B cell (primary cell): ENCODE data around the gene ZIC5. TPM values are rescaled to one million over a fixed set of nuclear protein-coding genes. Genes with fewer than 3 reads are reported as not detected.
A peak's percentile ranks its signal among the peaks of the same experiment; 100 is the strongest.

Source experiments
- ATAC-seq: fragments of 200-7000 bp; cut with Tn5 transposase; one replicate; pipeline ENCODE4 v1.10.0; 2021; ENCODE audit warnings: low read depth, mild to moderate bottlenecking, moderate number of reproducible peaks, moderate library complexity
- CTCF ChIA-PET: fragments of 350-600 bp; sonication (Branson Sonifier 250); formaldehyde crosslinking; loops from one replicate; lab custom pipeline; 2021; ENCODE audit warnings: antibody characterized with exemption, inconsistent platforms; lab: Charles Lee
- POLR2A ChIA-PET: fragments of 350-600 bp; sonication (Branson Sonifier 250); formaldehyde crosslinking; loops from one replicate; lab custom pipeline; 2021; ENCODE audit warnings: antibody characterized with exemption; lab: Charles Lee
- DNase-seq: peaks from one replicate; pipeline ENCODE4 v3.0.0; 2013
- H2AFZ ChIP-seq: 2 replicates; pipeline ENCODE4 v1.6.1; 2012; ENCODE audit warnings: mild to moderate bottlenecking, low read depth, low read length; ENCODE audit not compliant: insufficient read depth, poor library complexity, severe bottlenecking
- H3K27ac ChIP-seq, 2 donors: 1 replicate in 1 of 2; 2 replicates in 1 of 2; pipeline ENCODE4 v1.5.1; 2012 to 2013; ENCODE audit warnings: low read length in 2 of 2, mild to moderate bottlenecking in 2 of 2, moderate library complexity in 1 of 2
- H3K27me3 ChIP-seq, 4 experiments: fragments of 200-600 bp in 1 of 4; sonication (generic) in 1 of 4; replicated peaks in 1 of 4; 1 replicate in 2 of 4; 2 replicates in 2 of 4; pipeline versions ENCODE4 v1.6.1 to v1.7.0; 2013 to 2016; ENCODE audit warnings: low read length in 3 of 4, mild to moderate bottlenecking in 2 of 4, mixed read lengths in 1 of 4, moderate library complexity in 1 of 4; ENCODE audit not compliant: insufficient read depth in 4 of 4, control insufficient read depth in 3 of 4; ENCODE audit errors: control extremely low read depth in 1 of 4
- H3K36me3 ChIP-seq, 2 experiments: replicated peaks in 1 of 2; 1 replicate in 1 of 2; 2 replicates in 1 of 2; pipeline versions ENCODE4 v1.6.1 to v1.7.1; 2013; ENCODE audit warnings: low read length in 1 of 2; ENCODE audit not compliant: insufficient read depth in 2 of 2, control insufficient read depth in 1 of 2; ENCODE audit errors: control extremely low read depth in 1 of 2, extremely low read depth in 1 of 2
- H3K4me1 ChIP-seq, 2 donors: fragments of 200-600 bp in 1 of 2; sonication (generic) in 1 of 2; 1 replicate in 1 of 2; 2 replicates in 1 of 2; pipeline versions ENCODE4 v1.5.1 to v1.6.1; 2013 to 2017; ENCODE audit warnings: low read length in 2 of 2; ENCODE audit not compliant: control insufficient read depth in 2 of 2, insufficient read depth in 2 of 2
- H3K4me2 ChIP-seq: replicated peaks from 2 replicates; pipeline ENCODE3; 2012; ENCODE audit warnings: mild to moderate bottlenecking, low read depth, low read length; ENCODE audit not compliant: poor library complexity, severe bottlenecking
- H3K4me3 ChIP-seq, 5 experiments: fragments of 200-600 bp in 1 of 5; sonication (generic) in 1 of 5; 1 replicate in 3 of 5; 2 replicates in 2 of 5; pipeline versions ENCODE4 v1.5.1 to v1.7.0; 2011 to 2016; ENCODE audit warnings: low read length in 4 of 5, mild to moderate bottlenecking in 4 of 5, low read depth in 2 of 5, control low read depth in 1 of 5, moderate library complexity in 1 of 5; ENCODE audit not compliant: insufficient read depth in 1 of 5; ENCODE audit errors: control extremely low read depth in 1 of 5, extremely low read depth in 1 of 5
- H3K79me2 ChIP-seq: fragments of 200-600 bp; sonication (generic); one replicate; pipeline ENCODE4 v1.6.0; 2016; ENCODE audit warnings: low read length; ENCODE audit not compliant: control insufficient read depth, insufficient read depth
- H3K9ac ChIP-seq: fragments of 200-600 bp; sonication (generic); 2 replicates; pipeline ENCODE4 v1.6.1; 2017; ENCODE audit warnings: mild to moderate bottlenecking, low read length, moderate library complexity
- H3K9me3 ChIP-seq, 3 donors: one replicate each; pipeline versions ENCODE4 v1.6.1 to v1.7.1; 2013; ENCODE audit warnings: low read length in 2 of 3; ENCODE audit not compliant: control insufficient read depth in 2 of 3, insufficient read depth in 1 of 3; ENCODE audit errors: control extremely low read depth in 1 of 3
- H4K20me1 ChIP-seq: 2 replicates; pipeline ENCODE4 v1.6.0; 2012; ENCODE audit warnings: mild to moderate bottlenecking, low read length; ENCODE audit not compliant: insufficient read depth, control insufficient read depth, poor library complexity, severe bottlenecking
- H3K27ac Mint-ChIP-seq: one replicate; pipeline ENCODE4 v1.8.0; 2021; ENCODE audit warnings: mixed read lengths
- H3K27me3 Mint-ChIP-seq: one replicate; pipeline ENCODE4 v1.8.0; 2021; ENCODE audit warnings: mixed read lengths
- H3K4me1 Mint-ChIP-seq: one replicate; pipeline ENCODE4 v1.8.0; 2021; ENCODE audit warnings: mixed read lengths
- H3K4me3 Mint-ChIP-seq: one replicate; pipeline ENCODE4 v1.8.0; 2021; ENCODE audit warnings: mixed read lengths
- H3K9me3 Mint-ChIP-seq: one replicate; pipeline ENCODE4 v1.8.0; 2022; ENCODE audit warnings: mixed read lengths; ENCODE audit not compliant: insufficient read depth
- EZH2 ChIP-seq: IDR thresholded peaks from 2 replicates; pipeline ENCODE4 v1.6.1; 2012; ENCODE audit warnings: borderline replicate concordance, low read depth, mild to moderate bottlenecking, moderate library complexity, low read length; ENCODE audit not compliant: insufficient read depth, poor library complexity, severe bottlenecking
- WGBS: methylation state at CpG from one replicate; pipeline ENCODE4 v1.1.5; 2013; ENCODE audit warnings: missing lambda C conversion rate; ENCODE audit not compliant: insufficient coverage; 5-methylcytosine and 5-hydroxymethylcytosine counted together
- intact Hi-C: fragments of 100-400 bp; cut with micrococcal nuclease; formaldehyde crosslinking; loops from one replicate; pipeline ENCODE4 v1.10.0; 2022
- polyA plus RNA-seq: library from polyadenylated mRNA; depleted of rRNA; stranded (reverse); fragments of >200 nt; gene quantifications from 2 replicates; pipeline ENCODE4 v1.2.3, GENCODE V29; 2012
- total RNA-seq, 2 donors: library from RNA; stranded (reverse); fragments of 120-200 nt in 1 of 2; gene quantifications; 1 replicate in 1 of 2; 2 replicates in 1 of 2; pipeline versions ENCODE4 v1.2.3 to v1.2.4, GENCODE V29; 2013 to 2022
- TF ChIP-seq, protein P1 (sequence below): fragments of 200-600 bp; IDR thresholded peaks from one replicate; pipeline ENCODE4 v1.8.0; 2022; ENCODE audit warnings: antibody characterized with exemption, mild to moderate bottlenecking

ZIC5 gene
- total and polyA plus RNA-seq, 2 donors (not counting 1 experiment from before 2014, with no cell fraction given), result not detected

GRCh38 chr13:99974939-99975561, 3.5 kb upstream of the ZIC5 start:
- no peak overlapping the region for H3K27ac ChIP-seq
- no peaks in the 10 kb centered on the region for H3K79me2 ChIP-seq
- DNase-seq (peak; percentile 29), ATAC-seq (no peak)
- no peak overlapping the region for H3K4me2 ChIP-seq
- no peak overlapping the region for H3K27ac Mint-ChIP-seq
- no peak overlapping the region for H2AFZ ChIP-seq
- H3K9ac ChIP-seq, result no peak overlapping the region
- TF ChIP-seq, protein P1, sequence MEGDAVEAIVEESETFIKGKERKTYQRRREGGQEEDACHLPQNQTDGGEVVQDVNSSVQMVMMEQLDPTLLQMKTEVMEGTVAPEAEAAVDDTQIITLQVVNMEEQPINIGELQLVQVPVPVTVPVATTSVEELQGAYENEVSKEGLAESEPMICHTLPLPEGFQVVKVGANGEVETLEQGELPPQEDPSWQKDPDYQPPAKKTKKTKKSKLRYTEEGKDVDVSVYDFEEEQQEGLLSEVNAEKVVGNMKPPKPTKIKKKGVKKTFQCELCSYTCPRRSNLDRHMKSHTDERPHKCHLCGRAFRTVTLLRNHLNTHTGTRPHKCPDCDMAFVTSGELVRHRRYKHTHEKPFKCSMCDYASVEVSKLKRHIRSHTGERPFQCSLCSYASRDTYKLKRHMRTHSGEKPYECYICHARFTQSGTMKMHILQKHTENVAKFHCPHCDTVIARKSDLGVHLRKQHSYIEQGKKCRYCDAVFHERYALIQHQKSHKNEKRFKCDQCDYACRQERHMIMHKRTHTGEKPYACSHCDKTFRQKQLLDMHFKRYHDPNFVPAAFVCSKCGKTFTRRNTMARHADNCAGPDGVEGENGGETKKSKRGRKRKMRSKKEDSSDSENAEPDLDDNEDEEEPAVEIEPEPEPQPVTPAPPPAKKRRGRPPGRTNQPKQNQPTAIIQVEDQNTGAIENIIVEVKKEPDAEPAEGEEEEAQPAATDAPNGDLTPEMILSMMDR, result no peak
- no peak for TF ChIP-seq EZH2
- no peaks in the 10 kb centered on the region for H4K20me1 ChIP-seq
- no peak overlapping the region for H3K4me3 Mint-ChIP-seq
- H3K4me1 ChIP-seq, result peaks cover 19 to 57% of the 10 kb centered on the region in 2 donors
- H3K4me1 Mint-ChIP-seq, result peaks cover 10% of the 10 kb centered on the region
- no peaks in the 10 kb centered on the region for H3K9me3 Mint-ChIP-seq
- no peaks in the 10 kb centered on the region for H3K36me3 ChIP-seq
- intact Hi-C loops, result loop anchor here (10.0 kb wide), 1 partner anchor 530 kb away; no protein-coding TSS in a partner anchor
- no peak overlapping the region for H3K4me3 ChIP-seq
- CTCF ChIA-PET, result no interaction called here
- peaks cover 68% of the 10 kb centered on the region for H3K27me3 Mint-ChIP-seq
- 15% methylated on average over 31 of the region's 34 CpGs for WGBS
- H3K27me3 ChIP-seq, result peaks cover 4 to 91% (median 87%) of the 10 kb centered on the region in 4 experiments
- peaks cover 4 to 59% (median 46%) of the 10 kb centered on the region in 3 donors for H3K9me3 ChIP-seq
- POLR2A ChIA-PET, result interaction anchor here (0.5 kb wide), 1 partner anchor 9 kb away, joined by 5 read pairs; no protein-coding TSS in a partner anchor

DNA sequence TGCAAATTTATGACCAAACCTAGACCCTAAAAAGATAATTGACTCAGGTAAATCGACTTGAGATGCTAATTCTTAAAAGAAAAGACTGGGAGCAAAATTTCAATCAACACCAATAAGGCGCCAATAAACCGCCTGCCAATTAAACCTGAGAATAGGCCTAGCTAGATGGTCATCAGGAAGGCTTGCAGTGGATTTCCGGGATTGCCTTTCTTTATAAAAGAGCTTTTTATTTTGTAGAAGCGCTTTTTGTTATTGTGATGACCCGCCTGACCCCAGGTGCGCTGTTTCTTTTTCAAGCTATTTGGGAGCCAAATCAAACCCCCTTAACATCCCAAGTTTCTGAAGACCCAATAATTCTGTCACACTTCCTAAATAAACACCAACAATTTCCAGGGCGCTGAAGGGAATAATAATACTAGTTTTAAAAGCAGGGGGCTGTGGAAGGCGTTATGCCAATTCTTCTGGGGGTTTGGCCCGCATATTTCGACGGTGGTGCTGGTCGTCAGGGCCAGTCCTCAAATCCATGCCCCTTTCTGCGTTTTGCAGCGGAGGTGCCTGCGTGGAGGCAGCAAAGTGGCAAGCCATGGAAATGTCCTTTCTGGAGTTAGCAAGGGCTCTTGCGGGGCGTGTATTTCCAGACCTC, 2.9 kb upstream of the ZIC5 start:
- peaks cover 12% of the 10 kb centered on the region for H3K4me1 Mint-ChIP-seq
- H3K27ac Mint-ChIP-seq, result no peak overlapping the region
- intact Hi-C loops, result loop anchor here (10.0 kb wide), 1 partner anchor 530 kb away; no protein-coding TSS in a partner anchor
- DNase-seq (peak; percentile 24), ATAC-seq (no peak)
- no peak for TF ChIP-seq EZH2
- TF ChIP-seq, protein P1, result no peak
- H4K20me1 ChIP-seq, result no peaks in the 10 kb centered on the region
- H2AFZ ChIP-seq, result no peak overlapping the region
- H3K4me3 Mint-ChIP-seq, result no peak overlapping the region
- 16% methylated on average over 8 of the region's 18 CpGs for WGBS
- H3K79me2 ChIP-seq, result no peaks in the 10 kb centered on the region
- no peaks in the 10 kb centered on the region for H3K9me3 Mint-ChIP-seq
- H3K27me3 ChIP-seq, result peaks cover 4 to 90% (median 84%) of the 10 kb centered on the region in 4 experiments
- H3K27me3 Mint-ChIP-seq, result peaks cover 71% of the 10 kb centered on the region
- H3K4me3 ChIP-seq, result no peak overlapping the region
- peaks cover 4 to 55% (median 46%) of the 10 kb centered on the region in 3 donors for H3K9me3 ChIP-seq
- peaks cover 19 to 56% of the 10 kb centered on the region in 2 donors for H3K4me1 ChIP-seq
- H3K27ac ChIP-seq, result no peak overlapping the region
- CTCF ChIA-PET, result interaction anchor here (1.1 kb wide), 1 partner anchor 12 kb away, joined by 6 read pairs; no protein-coding TSS in a partner anchor
- H3K36me3 ChIP-seq, result no peaks in the 10 kb centered on the region
- no peak overlapping the region for H3K4me2 ChIP-seq
- H3K9ac ChIP-seq, result no peak overlapping the region
- POLR2A ChIA-PET, result no interaction called here
